Nephron progenitor cell (in vitro differentiated cells): ENCODE results near the gene SHC3.
A peak's percentile ranks its signal among the peaks of the same experiment; 100 is the strongest.

Experiments
- DNase-seq: peaks from one replicate; pipeline ENCODE4 v3.0.0; 2021
- H3K27ac Mint-ChIP-seq: 2 replicates; pipeline ENCODE4 v1.8.0; 2021; ENCODE audit warnings: mild to moderate bottlenecking, moderate library complexity, mixed read lengths
- H3K27me3 Mint-ChIP-seq: 2 replicates; pipeline ENCODE4 v1.8.0; 2021; ENCODE audit warnings: mild to moderate bottlenecking, low read depth, mixed read lengths; ENCODE audit not compliant: poor library complexity
- H3K36me3 Mint-ChIP-seq: 2 replicates; pipeline ENCODE4 v1.8.0; 2021; ENCODE audit warnings: low read depth, mixed read lengths
- H3K4me1 Mint-ChIP-seq: 2 replicates; pipeline ENCODE4 v1.8.0; 2021; ENCODE audit warnings: mixed read lengths
- H3K4me3 Mint-ChIP-seq: 2 replicates; pipeline ENCODE4 v1.8.0; 2021; ENCODE audit warnings: mild to moderate bottlenecking, moderate library complexity, mixed read lengths
- H3K9me3 Mint-ChIP-seq: 2 replicates; pipeline ENCODE4 v1.8.0; 2021; ENCODE audit warnings: mild to moderate bottlenecking, moderate library complexity, mixed read lengths
- TF ChIP-seq, protein P1 (sequence below): fragments of 200-600 bp; sonication (generic); IDR thresholded peaks from 2 replicates; pipeline ENCODE4 v1.5.0; 2021; ENCODE audit warnings: antibody characterized with exemption

The SHC3 gene

GRCh38 chr9:89095761-89096528 is 82.7 kb downstream of the SHC3 start:
- Mint-ChIP-seq H3K36me3 (no peaks in the 10 kb centered on the region), H3K4me3 (no peak overlapping the region), H3K27me3 (peaks cover 7% of the 10 kb centered on the region), H3K4me1 (no peaks in the 10 kb centered on the region), H3K9me3 (no peaks in the 10 kb centered on the region), H3K27ac (no peak overlapping the region)
- TF ChIP-seq, protein P1, sequence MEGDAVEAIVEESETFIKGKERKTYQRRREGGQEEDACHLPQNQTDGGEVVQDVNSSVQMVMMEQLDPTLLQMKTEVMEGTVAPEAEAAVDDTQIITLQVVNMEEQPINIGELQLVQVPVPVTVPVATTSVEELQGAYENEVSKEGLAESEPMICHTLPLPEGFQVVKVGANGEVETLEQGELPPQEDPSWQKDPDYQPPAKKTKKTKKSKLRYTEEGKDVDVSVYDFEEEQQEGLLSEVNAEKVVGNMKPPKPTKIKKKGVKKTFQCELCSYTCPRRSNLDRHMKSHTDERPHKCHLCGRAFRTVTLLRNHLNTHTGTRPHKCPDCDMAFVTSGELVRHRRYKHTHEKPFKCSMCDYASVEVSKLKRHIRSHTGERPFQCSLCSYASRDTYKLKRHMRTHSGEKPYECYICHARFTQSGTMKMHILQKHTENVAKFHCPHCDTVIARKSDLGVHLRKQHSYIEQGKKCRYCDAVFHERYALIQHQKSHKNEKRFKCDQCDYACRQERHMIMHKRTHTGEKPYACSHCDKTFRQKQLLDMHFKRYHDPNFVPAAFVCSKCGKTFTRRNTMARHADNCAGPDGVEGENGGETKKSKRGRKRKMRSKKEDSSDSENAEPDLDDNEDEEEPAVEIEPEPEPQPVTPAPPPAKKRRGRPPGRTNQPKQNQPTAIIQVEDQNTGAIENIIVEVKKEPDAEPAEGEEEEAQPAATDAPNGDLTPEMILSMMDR: no peak
- DNase-seq: no peak

DNA sequence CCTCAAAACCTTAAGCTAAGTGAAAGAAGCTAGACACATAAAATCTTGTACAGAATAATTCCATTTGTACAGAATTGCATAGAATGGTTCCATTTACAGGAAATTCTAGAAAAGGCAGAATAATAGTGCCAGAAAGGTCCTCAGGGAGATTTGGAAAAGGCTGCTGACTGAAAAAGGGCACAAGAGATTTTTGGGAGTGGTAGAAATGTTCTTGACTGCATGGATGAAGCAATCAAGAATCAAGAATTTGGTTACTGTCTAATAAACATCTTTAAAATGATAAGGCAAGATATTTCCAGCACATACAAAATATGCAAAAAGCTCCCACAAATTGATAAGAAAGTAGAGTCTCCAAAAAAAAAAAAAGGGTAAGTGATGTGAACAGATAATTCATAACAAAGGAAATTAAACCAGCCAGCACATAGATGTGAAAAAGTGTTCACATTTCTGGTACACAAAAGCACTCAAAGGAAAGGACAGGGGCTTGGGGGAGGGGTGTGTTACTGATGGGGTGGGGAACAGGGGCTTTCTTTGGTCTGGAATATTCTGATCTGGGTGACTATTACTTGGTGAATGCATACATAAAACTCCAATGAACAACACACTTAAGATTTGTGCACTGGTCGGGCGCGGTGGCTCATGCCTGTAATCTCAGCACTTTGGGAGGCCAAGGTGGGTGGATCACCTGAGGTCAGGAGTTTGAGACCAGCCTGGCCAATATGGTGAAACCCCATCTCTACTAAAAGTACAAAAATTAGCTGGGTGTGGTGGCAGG is 85.2 kb downstream of the SHC3 start:
- no peak for DNase-seq

GRCh38 chr9:89089176-89089575 is 89.4 kb downstream of the SHC3 start:
- TF ChIP-seq, protein P1: no peak
- no peak for DNase-seq
- no peaks in the 10 kb centered on the region for H3K36me3 Mint-ChIP-seq

More for the DNA sequence above, 85.2 kb downstream of the SHC3 start:
- peaks cover 9% of the 10 kb centered on the region for H3K27me3 Mint-ChIP-seq
- no peaks in the 10 kb centered on the region for H3K9me3 Mint-ChIP-seq
- H3K27ac Mint-ChIP-seq: no peak overlapping the region
- no peaks in the 10 kb centered on the region for H3K36me3 Mint-ChIP-seq
- H3K4me3 Mint-ChIP-seq: no peak overlapping the region
- H3K4me1 Mint-ChIP-seq: no peaks in the 10 kb centered on the region
- TF ChIP-seq, protein P1: no peak

DNA sequence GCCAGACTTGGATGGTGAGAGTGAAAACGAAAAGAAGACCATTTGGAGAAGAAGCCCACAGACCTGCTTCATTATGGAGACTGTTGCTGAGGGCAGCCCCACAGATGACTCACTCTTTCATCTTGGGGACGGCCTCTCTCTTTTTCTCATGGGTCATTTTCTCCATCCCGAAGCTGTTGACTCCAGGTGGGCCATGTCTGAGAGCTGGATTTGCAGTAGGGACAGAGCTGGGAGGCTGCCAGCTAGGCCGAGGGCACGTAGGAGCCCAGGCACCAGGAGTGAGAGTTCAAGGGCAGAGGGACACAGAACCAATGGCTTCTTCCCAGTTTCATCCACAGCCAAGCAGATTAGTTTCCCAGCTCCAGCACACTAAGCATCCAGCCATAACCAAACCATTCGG is 95.0 kb downstream of the SHC3 start:
- Mint-ChIP-seq H3K27me3 (peaks cover 11% of the 10 kb centered on the region), H3K36me3 (no peaks in the 10 kb centered on the region), H3K4me3 (no peak overlapping the region), H3K9me3 (no peaks in the 10 kb centered on the region), H3K4me1 (peaks cover 11% of the 10 kb centered on the region), H3K27ac (no peak overlapping the region)
- TF ChIP-seq, protein P1: no peak
- DNase-seq: no peak

More at GRCh38 chr9:89089176-89089575, 89.4 kb downstream of the SHC3 start:
- H3K27ac Mint-ChIP-seq: no peak overlapping the region
- H3K4me1 Mint-ChIP-seq: no peaks in the 10 kb centered on the region
- peaks cover 18% of the 10 kb centered on the region for H3K27me3 Mint-ChIP-seq
- no peak overlapping the region for H3K4me3 Mint-ChIP-seq
- H3K9me3 Mint-ChIP-seq: no peaks in the 10 kb centered on the region

DNA sequence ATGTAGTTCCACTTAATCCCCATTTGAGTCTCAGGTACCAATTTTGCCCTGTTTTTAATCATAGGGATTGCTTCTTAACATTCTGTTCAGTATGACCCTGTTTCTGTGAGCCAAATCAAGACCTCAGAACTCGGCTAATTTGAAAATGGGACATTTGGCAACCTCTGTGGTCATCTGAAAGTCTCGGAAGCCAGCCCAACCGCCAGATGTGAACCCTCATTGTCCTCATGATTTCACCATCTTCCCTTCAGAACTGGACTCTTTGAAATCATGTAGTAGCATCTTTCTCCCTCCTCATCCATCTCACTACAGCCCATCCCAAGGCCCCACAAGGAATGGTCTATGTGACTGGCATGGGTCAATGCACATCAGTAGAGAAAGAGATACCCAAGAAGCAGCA is 98.4 kb downstream of the SHC3 start:
- no peaks in the 10 kb centered on the region for H3K36me3 Mint-ChIP-seq
- TF ChIP-seq, protein P1: no peak
- H3K9me3 Mint-ChIP-seq: no peaks in the 10 kb centered on the region
- no peak overlapping the region for H3K4me3 Mint-ChIP-seq
- peak overlapping the region; percentile 59 for H3K27ac Mint-ChIP-seq
- no peak for DNase-seq
- peaks cover 9% of the 10 kb centered on the region for H3K27me3 Mint-ChIP-seq
- peaks cover 27% of the 10 kb centered on the region for H3K4me1 Mint-ChIP-seq
